SK-N-SH treated with all-trans-retinoic acid at 6 μM for 48 hours (cell line): ENCODE data around the gene ST3GAL3.

ENCODE experiments used
- BACH2 ChIP-seq: fragments of 250-450 bp; sonication (Bioruptor Pico); IDR thresholded peaks from 2 replicates; pipeline ENCODE4 v1.9.0; 2021; ENCODE audit warnings: mild to moderate bottlenecking, borderline replicate concordance
- CSDC2 ChIP-seq: fragments of 250-450 bp; sonication (Bioruptor Pico); IDR thresholded peaks from 2 replicates; pipeline ENCODE4 v1.5.0; 2020; ENCODE audit warnings: mild to moderate bottlenecking, moderate library complexity
- ESRRG ChIP-seq: fragments of 250-450 bp; sonication (Bioruptor Pico); IDR thresholded peaks from 2 replicates; pipeline ENCODE4 v1.6.1; 2021; ENCODE audit warnings: mild to moderate bottlenecking
- PPARA ChIP-seq: fragments of 250-450 bp; sonication (Bioruptor Pico); IDR thresholded peaks from 2 replicates; pipeline ENCODE4 v1.5.0; 2020; ENCODE audit warnings: mild to moderate bottlenecking, borderline replicate concordance
- RARB ChIP-seq: fragments of 250-450 bp; sonication (Bioruptor Pico); IDR thresholded peaks from 2 replicates; pipeline ENCODE4 v1.8.0; 2021; ENCODE audit warnings: mild to moderate bottlenecking, moderate library complexity
- ZC3H10 ChIP-seq: fragments of 250-450 bp; sonication (Bioruptor Pico); IDR thresholded peaks from 2 replicates; pipeline ENCODE4 v1.5.1; 2021; ENCODE audit warnings: mild to moderate bottlenecking, moderate library complexity
- ZFP30 ChIP-seq: fragments of 450-650 bp; formaldehyde crosslinking; IDR thresholded peaks from 2 replicates; pipeline ENCODE4 v1.5.0; 2022; ENCODE audit warnings: mild to moderate bottlenecking, moderate library complexity
- TF ChIP-seq, protein P1 (sequence below): fragments of 250-450 bp; sonication (Bioruptor Pico); IDR thresholded peaks from 2 replicates; pipeline ENCODE4 v1.8.0; 2021; ENCODE audit warnings: low read depth, mild to moderate bottlenecking, moderate library complexity, borderline replicate concordance
- TF ChIP-seq, protein P2 (sequence below): fragments of 250-450 bp; sonication (Bioruptor Pico); IDR thresholded peaks from 2 replicates; pipeline ENCODE4 v1.8.0; 2020; ENCODE audit warnings: mild to moderate bottlenecking, moderate library complexity, borderline replicate concordance
- TF ChIP-seq, protein P3 (sequence below): fragments of 250-450 bp; sonication (Bioruptor Pico); IDR thresholded peaks from 2 replicates; pipeline ENCODE4 v1.5.1; 2020; ENCODE audit warnings: low read depth, mild to moderate bottlenecking, moderate library complexity
- TF ChIP-seq, protein P4 (sequence below): fragments of 250-450 bp; sonication (Bioruptor Pico); IDR thresholded peaks from 2 replicates; pipeline ENCODE4 v1.5.0; 2020; ENCODE audit warnings: mild to moderate bottlenecking, moderate library complexity

DNA sequence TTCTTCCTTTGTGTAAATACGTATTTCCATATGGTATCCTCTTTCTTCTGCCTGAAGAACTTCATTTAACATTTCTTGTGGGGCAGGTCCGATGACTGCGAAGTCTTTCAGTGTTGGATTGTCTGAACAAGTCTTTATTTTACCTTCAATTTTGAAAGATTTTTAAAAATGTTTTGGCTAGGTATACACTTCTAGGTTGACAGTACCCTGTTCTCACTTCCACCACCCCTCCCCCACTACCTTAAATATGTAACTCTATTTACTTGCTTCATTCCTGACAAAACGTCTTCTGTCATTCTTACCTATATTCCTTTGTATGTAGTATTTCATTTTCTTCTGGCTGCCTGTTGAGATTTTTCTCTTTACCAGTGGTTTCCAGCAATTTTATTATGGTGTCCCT is 140.5 kb downstream of the ST3GAL3 start:
- TF ChIP-seq ZC3H10 (CRISPR knock-in tag) (no peak), CSDC2 (CRISPR knock-in tag) (no peak), ESRRG (no peak), RARB (CRISPR knock-in tag) (no peak), BACH2 (CRISPR knock-in tag) (no peak), PPARA (CRISPR knock-in tag) (no peak), ZFP30 (no peak)
- TF ChIP-seq, protein P1, sequence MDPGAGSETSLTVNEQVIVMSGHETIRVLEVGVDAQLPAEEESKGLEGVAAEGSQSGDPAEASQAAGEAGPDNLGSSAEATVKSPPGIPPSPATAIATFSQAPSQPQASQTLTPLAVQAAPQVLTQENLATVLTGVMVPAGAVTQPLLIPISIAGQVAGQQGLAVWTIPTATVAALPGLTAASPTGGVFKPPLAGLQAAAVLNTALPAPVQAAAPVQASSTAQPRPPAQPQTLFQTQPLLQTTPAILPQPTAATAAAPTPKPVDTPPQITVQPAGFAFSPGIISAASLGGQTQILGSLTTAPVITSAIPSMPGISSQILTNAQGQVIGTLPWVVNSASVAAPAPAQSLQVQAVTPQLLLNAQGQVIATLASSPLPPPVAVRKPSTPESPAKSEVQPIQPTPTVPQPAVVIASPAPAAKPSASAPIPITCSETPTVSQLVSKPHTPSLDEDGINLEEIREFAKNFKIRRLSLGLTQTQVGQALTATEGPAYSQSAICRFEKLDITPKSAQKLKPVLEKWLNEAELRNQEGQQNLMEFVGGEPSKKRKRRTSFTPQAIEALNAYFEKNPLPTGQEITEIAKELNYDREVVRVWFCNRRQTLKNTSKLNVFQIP (CRISPR knock-in tag) = no peak
- TF ChIP-seq, protein P2, sequence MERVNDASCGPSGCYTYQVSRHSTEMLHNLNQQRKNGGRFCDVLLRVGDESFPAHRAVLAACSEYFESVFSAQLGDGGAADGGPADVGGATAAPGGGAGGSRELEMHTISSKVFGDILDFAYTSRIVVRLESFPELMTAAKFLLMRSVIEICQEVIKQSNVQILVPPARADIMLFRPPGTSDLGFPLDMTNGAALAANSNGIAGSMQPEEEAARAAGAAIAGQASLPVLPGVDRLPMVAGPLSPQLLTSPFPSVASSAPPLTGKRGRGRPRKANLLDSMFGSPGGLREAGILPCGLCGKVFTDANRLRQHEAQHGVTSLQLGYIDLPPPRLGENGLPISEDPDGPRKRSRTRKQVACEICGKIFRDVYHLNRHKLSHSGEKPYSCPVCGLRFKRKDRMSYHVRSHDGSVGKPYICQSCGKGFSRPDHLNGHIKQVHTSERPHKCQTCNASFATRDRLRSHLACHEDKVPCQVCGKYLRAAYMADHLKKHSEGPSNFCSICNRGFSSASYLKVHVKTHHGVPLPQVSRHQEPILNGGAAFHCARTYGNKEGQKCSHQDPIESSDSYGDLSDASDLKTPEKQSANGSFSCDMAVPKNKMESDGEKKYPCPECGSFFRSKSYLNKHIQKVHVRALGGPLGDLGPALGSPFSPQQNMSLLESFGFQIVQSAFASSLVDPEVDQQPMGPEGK (CRISPR knock-in tag) = no peak
- TF ChIP-seq, protein P3, sequence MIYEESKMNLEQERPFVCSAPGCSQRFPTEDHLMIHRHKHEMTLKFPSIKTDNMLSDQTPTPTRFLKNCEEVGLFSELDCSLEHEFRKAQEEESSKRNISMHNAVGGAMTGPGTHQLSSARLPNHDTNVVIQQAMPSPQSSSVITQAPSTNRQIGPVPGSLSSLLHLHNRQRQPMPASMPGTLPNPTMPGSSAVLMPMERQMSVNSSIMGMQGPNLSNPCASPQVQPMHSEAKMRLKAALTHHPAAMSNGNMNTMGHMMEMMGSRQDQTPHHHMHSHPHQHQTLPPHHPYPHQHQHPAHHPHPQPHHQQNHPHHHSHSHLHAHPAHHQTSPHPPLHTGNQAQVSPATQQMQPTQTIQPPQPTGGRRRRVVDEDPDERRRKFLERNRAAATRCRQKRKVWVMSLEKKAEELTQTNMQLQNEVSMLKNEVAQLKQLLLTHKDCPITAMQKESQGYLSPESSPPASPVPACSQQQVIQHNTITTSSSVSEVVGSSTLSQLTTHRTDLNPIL (CRISPR knock-in tag) = no peak
- TF ChIP-seq, protein P4, sequence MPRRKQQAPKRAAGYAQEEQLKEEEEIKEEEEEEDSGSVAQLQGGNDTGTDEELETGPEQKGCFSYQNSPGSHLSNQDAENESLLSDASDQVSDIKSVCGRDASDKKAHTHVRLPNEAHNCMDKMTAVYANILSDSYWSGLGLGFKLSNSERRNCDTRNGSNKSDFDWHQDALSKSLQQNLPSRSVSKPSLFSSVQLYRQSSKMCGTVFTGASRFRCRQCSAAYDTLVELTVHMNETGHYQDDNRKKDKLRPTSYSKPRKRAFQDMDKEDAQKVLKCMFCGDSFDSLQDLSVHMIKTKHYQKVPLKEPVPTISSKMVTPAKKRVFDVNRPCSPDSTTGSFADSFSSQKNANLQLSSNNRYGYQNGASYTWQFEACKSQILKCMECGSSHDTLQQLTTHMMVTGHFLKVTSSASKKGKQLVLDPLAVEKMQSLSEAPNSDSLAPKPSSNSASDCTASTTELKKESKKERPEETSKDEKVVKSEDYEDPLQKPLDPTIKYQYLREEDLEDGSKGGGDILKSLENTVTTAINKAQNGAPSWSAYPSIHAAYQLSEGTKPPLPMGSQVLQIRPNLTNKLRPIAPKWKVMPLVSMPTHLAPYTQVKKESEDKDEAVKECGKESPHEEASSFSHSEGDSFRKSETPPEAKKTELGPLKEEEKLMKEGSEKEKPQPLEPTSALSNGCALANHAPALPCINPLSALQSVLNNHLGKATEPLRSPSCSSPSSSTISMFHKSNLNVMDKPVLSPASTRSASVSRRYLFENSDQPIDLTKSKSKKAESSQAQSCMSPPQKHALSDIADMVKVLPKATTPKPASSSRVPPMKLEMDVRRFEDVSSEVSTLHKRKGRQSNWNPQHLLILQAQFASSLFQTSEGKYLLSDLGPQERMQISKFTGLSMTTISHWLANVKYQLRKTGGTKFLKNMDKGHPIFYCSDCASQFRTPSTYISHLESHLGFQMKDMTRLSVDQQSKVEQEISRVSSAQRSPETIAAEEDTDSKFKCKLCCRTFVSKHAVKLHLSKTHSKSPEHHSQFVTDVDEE (CRISPR knock-in tag) = no peak
